ENCODE results near the gene TIMP2.
A peak's percentile ranks its signal among the peaks of the same experiment; 100 is the strongest.
"Not testable (repeated sequence)": the region's sequence is repeated elsewhere in the genome, so short reads cannot be mapped to it uniquely, and the experiment has no call there.

TIMP2 gene

DNA sequence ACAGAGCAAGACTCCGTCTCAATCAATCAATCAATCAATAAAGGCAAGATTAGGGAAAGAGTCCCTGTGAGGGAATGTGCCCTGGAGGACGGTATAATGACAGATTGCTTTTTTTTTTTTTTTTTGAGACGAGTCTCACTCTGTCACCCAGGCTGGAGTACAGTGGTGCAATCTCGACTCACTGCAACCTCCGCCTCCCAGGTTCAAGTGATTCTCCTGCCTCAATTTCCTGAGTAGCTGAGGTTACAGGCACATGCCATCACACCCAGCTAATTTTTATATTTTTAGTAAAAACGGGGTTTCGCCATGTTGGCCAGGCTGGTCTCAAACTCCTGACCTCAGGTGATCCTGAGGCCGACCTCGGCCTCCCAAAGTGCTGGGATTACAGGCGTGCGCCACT, 35.1 kb downstream of the TIMP2 start:
- H3K4me1 ChIP-seq (ENCODE audit: insufficient read depth, low read length); H3K9ac ChIP-seq (ENCODE audit: low read depth, low read length); H3K9me3 ChIP-seq (ENCODE audit: insufficient read depth, low read depth, low read length); H3K27ac ChIP-seq (ENCODE audit: low read length); H3K4me3 ChIP-seq (ENCODE audit: low read length); H3K27me3 ChIP-seq (ENCODE audit: insufficient read depth, low read length); H3K36me3 ChIP-seq (ENCODE audit: insufficient read depth, low read depth, low read length): not testable (repeated sequence)

DNA sequence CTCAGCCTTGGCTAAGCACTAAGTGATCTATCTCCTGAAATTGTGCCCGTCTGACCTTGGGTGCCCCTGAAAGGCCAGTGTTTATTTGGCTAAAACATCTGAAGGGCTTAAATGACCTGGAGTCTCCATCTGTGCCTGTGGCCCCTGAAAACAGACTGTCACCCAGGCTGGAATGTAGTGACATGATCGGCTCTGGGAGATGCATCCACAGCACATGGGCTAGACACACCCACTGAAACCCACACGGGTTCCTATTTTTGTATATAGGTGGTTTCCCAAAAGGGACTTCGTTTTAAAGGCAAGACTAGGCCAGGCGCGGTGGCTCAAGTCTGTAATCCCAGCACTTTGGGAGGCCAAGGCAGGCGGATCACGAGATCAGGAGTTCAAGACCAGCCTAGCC, 35.7 kb downstream of the TIMP2 start:
- Histone ChIP-seq H3K9ac (ENCODE audit: low read depth, low read length) (no peak overlapping the region), H3K4me3 (ENCODE audit: low read length) (no peak overlapping the region), H3K27me3 (ENCODE audit: insufficient read depth, low read length) (no peaks in the 10 kb centered on the region), H3K36me3 (ENCODE audit: insufficient read depth, low read depth, low read length) (no peaks in the 10 kb centered on the region; the same call in 1 of the 2 replicates), H3K27ac (ENCODE audit: low read length) (no peak overlapping the region), H3K9me3 (ENCODE audit: insufficient read depth, low read depth, low read length) (no peaks in the 10 kb centered on the region), H3K4me1 (ENCODE audit: insufficient read depth, low read length) (peaks cover under 1% of the 10 kb centered on the region)

DNA sequence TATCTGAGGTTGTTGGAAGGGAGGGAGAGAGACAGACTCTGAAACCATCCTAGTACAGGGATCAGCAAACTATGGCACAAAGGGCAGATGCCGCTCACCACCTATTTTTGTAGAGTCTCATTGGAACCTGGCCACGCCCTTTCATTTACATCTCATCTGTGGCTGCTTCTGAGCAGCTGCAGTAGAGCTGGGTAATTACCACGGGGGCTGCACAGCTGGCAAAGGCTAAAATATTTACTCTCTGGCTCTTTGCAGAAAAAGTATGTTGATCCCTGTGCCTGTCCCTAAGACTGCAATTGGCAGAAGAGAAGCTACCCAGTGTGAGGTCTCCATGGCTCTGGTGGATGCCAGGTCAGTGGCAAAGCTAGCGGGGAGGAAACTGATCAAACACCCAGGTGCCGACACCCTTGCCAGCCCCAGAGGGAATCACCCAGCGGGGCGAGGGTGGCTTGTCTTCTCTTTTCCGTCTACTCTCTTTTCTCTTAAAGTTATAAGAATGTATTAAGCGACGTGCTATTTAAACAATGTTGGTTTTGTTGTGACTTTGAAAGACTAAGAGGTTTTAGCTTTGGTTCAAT, 36.2 kb downstream of the TIMP2 start:
- Histone ChIP-seq H3K36me3 (ENCODE audit: insufficient read depth, low read depth, low read length) (no peaks in the 10 kb centered on the region; the same call in 1 of the 2 replicates), H3K27me3 (ENCODE audit: insufficient read depth, low read length) (no peaks in the 10 kb centered on the region), H3K9me3 (ENCODE audit: insufficient read depth, low read depth, low read length) (no peaks in the 10 kb centered on the region), H3K9ac (ENCODE audit: low read depth, low read length) (no peak overlapping the region), H3K27ac (ENCODE audit: low read length) (no peak overlapping the region), H3K4me3 (ENCODE audit: low read length) (no peak overlapping the region), H3K4me1 (ENCODE audit: insufficient read depth, low read length) (peaks cover 5% of the 10 kb centered on the region)

DNA sequence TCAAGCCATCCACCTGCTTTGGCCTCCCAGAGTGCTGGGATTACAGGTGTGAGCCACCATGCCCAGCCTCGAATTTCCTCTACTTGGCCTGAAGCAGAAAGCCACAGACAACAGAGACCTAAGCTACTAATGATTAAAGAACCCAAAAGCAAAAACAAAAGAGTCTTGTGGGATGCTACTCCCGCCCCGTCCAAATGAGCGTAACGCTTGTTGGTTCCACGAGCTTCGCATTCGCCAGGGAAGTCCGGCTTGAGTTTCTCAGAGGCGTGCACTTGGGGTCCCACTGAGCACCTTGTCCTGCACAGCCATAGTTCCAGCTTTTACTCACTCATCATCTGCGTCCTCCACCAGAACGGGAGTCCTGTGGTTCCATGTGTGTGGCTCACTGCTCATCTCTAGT, 38.2 kb downstream of the TIMP2 start:
- peaks cover 15% of the 10 kb centered on the region for H3K4me1 ChIP-seq (ENCODE audit: insufficient read depth, low read length)
- no peak overlapping the region for H3K4me3 ChIP-seq (ENCODE audit: low read length)
- H3K27me3 ChIP-seq (ENCODE audit: insufficient read depth, low read length), result no peaks in the 10 kb centered on the region
- no peaks in the 10 kb centered on the region for H3K36me3 ChIP-seq (ENCODE audit: insufficient read depth, low read depth, low read length)
- H3K9me3 ChIP-seq (ENCODE audit: insufficient read depth, low read depth, low read length), result no peaks in the 10 kb centered on the region
- no peak overlapping the region for H3K27ac ChIP-seq (ENCODE audit: low read length)
- H3K9ac ChIP-seq (ENCODE audit: low read depth, low read length), result no peak overlapping the region

DNA sequence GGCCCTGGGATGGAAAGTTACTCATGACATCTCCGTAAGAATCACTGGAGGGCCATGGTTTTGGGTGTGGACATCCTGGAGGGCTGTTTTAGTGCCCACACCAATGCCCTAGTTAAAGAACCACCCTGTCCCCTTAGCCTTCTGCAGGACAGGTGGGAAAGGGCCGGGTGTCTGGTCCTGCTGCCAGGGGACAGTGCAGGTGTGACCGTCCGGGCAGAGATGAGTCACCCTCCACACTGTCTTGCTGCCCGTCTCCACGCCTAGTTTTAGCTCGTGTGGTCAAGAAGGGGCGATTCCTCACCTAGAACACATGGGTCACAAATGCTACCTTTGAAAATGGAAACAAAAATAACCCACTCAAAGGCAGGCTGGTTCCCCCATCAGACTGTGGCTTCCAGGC, 39.2 kb downstream of the TIMP2 start:
- no peak overlapping the region for H3K27ac ChIP-seq (ENCODE audit: low read length)
- H3K27me3 ChIP-seq (ENCODE audit: insufficient read depth, low read length), result no peaks in the 10 kb centered on the region
- H3K4me1 ChIP-seq (ENCODE audit: insufficient read depth, low read length), result peaks cover 15% of the 10 kb centered on the region
- H3K4me3 ChIP-seq (ENCODE audit: low read length), result no peak overlapping the region
- H3K9ac ChIP-seq (ENCODE audit: low read depth, low read length), result no peak overlapping the region
- no peaks in the 10 kb centered on the region for H3K36me3 ChIP-seq (ENCODE audit: insufficient read depth, low read depth, low read length)
- H3K9me3 ChIP-seq (ENCODE audit: insufficient read depth, low read depth, low read length), result no peaks in the 10 kb centered on the region

DNA sequence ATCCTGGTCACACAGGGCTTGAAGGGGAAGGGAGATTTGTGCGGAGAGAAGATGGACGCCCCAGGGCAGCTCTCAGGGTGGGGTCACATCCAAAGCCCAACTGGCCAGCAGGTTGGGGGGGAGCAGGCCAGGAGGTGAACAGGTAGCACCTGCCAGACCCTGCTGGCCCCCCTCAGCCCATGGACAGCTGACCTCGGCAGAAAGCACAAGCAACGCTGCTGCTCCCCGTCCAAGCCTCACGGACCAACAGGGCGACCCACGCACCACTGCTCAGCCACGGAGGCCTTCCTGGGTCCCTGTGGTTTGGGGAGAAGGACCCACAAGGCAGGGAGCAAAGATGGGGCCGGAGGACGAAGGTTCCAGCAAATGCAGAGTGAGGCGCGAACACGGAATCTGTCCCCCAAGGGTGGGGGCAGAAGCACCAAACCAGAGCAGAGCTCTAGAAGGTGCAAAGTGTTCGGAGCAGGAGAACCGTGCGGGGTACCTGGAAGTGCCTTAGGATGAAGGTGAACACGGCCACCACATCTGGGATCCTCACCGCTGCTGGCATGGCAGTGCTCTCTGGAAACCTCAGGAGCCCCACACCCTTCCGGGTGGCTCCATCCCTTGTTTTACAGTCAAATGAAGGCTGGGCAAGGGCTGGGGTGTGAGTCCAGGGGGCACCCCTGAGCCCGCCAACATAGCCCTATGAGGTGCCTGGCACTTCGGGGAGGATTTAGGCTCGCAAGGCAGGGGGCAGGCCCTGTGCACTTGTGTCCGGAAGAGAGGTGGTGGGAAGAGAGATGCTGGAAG, 40.1 kb downstream of the TIMP2 start:
- no peaks in the 10 kb centered on the region for H3K27me3 ChIP-seq (ENCODE audit: insufficient read depth, low read length)
- no peak overlapping the region for H3K4me3 ChIP-seq (ENCODE audit: low read length)
- no peak overlapping the region for H3K27ac ChIP-seq (ENCODE audit: low read length)
- H3K9ac ChIP-seq (ENCODE audit: low read depth, low read length), result no peak overlapping the region
- peaks cover 15% of the 10 kb centered on the region for H3K4me1 ChIP-seq (ENCODE audit: insufficient read depth, low read length)
- H3K36me3 ChIP-seq (ENCODE audit: insufficient read depth, low read depth, low read length), result no peaks in the 10 kb centered on the region
- H3K9me3 ChIP-seq (ENCODE audit: insufficient read depth, low read depth, low read length), result no peaks in the 10 kb centered on the region

DNA sequence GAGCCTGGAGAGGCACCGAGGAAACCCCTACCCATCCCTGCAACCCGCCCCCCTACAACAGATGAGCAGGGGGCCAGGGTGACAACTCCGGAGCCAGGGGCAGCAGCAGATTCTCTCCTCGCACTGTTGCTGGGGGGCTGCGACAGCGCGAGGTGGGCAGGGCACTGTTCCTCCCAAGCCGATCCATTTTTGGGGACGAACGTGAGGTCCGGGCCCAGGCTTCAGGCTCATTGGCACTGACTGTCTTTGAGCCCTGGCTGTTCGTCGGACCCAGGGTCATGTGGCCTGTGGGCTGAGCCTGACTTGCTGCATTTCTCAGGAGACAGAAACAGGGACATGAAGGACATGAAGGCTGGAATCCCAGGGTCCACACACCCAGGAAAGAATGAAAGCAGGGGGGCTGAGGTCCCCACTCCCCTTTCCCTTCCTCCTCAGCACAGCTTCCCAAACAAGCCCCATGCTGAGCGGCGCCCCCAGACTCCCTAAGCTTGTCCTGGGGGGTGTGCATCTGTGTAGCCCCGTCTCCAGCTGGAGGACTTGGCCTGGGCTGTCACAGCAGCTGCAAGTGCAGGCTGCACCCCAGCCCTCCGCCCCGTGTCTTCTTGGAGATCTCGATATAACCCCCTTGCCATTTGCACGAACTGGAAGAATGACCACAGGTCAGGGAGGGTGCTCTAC, 40.9 kb downstream of the TIMP2 start:
- Histone ChIP-seq H3K27ac (ENCODE audit: low read length) (no peak overlapping the region), H3K9me3 (ENCODE audit: insufficient read depth, low read depth, low read length) (no peaks in the 10 kb centered on the region), H3K27me3 (ENCODE audit: insufficient read depth, low read length) (no peaks in the 10 kb centered on the region), H3K4me1 (ENCODE audit: insufficient read depth, low read length) (peaks cover 18% of the 10 kb centered on the region), H3K9ac (ENCODE audit: low read depth, low read length) (peak overlapping the region; percentile 50; the same call in 1 of the 2 replicates), H3K4me3 (ENCODE audit: low read length) (peak overlapping the region; percentile 40; the same call in 1 of the 2 replicates), H3K36me3 (ENCODE audit: insufficient read depth, low read depth, low read length) (no peaks in the 10 kb centered on the region)

DNA sequence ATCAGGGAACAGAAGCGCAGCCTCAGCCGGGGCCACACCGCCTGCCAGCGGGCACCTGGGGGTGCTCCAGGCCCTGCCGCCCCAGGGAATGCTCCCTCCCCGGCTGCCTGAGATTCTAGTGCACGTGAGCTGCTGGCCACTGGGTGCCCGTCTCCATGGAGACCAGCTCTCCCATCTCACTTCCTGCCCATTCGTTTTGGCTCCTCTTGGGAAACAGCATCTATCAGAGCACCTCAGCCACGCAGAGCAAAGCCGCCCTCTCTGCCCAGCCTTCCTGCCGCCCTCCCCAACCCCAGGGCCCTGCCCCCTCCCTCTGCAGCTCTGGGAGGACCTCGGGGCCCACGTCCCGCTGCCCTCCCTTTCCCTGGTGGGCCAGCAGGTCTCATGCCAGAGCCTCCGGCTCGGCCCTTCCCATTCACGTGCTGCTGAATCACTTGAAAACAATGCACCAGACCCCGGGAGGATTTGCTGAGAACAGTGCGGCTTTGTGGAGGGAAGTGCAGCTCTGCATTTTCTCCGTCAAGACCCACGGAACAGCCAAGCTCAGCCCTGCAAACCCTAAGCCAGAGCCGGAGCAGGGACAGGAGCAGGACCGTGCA, 41.6 kb downstream of the TIMP2 start:
- Histone ChIP-seq H3K9ac (ENCODE audit: low read depth, low read length) (peak overlapping the region; percentile 50; the same call in 1 of the 2 replicates), H3K27me3 (ENCODE audit: insufficient read depth, low read length) (no peaks in the 10 kb centered on the region), H3K9me3 (ENCODE audit: insufficient read depth, low read depth, low read length) (no peaks in the 10 kb centered on the region), H3K36me3 (ENCODE audit: insufficient read depth, low read depth, low read length) (no peaks in the 10 kb centered on the region), H3K27ac (ENCODE audit: low read length) (no peak overlapping the region), H3K4me1 (ENCODE audit: insufficient read depth, low read length) (peaks cover 18% of the 10 kb centered on the region), H3K4me3 (ENCODE audit: low read length) (peak overlapping the region; percentile 40; the same call in 1 of the 2 replicates)

DNA sequence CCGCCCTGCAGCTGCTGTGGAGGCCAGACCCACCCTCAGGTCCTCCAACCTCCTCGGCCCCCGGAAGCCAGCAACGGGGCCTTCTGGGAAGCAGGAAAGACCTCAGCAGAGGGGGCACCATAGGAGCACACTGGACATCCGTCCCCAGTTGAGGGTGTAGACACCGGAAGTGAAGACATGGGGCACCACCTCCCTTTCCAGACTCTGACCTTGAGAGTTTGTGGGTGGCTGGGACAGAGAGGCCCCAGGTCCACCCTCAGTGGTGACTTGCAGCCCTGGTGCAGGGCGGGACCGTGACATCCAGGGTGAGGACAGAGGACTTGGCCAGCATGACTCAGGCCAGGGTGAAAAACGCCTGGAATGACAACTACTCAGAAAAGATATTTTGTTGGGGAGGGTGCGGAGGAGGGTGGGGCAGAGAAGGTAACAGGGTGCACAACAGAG, 42.1 kb downstream of the TIMP2 start:
- Histone ChIP-seq H3K27me3 (ENCODE audit: insufficient read depth, low read length) (no peaks in the 10 kb centered on the region), H3K4me1 (ENCODE audit: insufficient read depth, low read length) (peaks cover 18% of the 10 kb centered on the region), H3K9ac (ENCODE audit: low read depth, low read length) (peak overlapping the region; percentile 50; the same call in 1 of the 2 replicates), H3K27ac (ENCODE audit: low read length) (no peak overlapping the region), H3K4me3 (ENCODE audit: low read length) (no peak overlapping the region; the same call in 1 of the 2 replicates), H3K9me3 (ENCODE audit: insufficient read depth, low read depth, low read length) (no peaks in the 10 kb centered on the region), H3K36me3 (ENCODE audit: insufficient read depth, low read depth, low read length) (no peaks in the 10 kb centered on the region)

DNA sequence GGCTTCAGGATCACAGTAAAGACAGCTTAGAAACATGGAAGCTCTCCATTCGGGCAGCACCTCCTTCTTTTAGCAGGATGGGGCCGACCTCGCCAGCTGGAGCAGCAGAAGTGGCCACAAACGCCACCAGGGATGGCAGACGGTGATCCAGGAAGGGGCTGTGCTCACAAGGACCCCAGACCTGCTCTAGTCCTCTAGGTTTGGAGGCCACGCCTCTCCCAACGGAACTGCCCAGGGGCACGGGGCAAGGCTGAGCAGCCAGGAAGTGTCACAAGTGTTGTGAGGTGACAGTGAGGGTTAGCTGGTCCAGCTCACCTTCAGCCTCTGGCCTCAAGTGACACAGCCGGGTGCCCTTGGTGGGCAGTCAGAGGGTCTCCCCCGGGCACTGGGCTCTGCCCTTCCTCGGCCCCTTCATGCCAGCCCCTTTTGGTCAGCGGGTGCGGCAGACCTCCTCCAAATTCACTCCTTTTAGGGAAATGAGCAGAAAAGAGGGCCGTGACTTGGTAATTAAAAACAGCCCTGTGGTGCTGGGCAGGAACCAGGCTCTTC, 42.6 kb downstream of the TIMP2 start:
- no peak overlapping the region for H3K4me3 ChIP-seq (ENCODE audit: low read length)
- H3K27ac ChIP-seq (ENCODE audit: low read length), result no peak overlapping the region

DNA sequence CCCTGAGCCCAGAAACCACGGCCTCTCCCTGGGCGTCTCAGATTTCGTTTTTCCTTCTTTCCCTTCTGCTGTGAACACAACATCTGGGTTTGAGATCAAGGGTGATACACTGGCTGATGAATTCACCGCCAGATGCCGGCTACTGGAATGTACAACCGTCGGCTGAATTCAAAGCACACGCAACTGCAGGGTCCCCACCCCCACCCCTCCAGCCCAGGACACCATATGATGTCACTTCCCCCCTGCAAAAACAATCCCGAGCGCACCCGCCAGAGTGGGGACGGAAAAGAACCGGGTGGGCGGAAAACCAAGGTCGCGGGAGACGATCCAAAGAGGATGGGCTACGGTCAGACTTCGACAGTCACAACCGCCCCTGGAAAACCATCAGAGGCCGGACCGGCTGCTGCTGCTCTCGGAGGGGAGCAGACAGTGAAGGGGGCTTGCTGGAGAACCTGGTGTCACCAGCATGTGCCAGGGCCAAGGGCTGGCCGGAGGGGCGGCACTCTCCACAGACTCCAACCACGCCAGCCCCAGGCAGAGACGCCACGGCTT, 45.5 kb downstream of the TIMP2 start:
- Histone ChIP-seq H3K4me1 (ENCODE audit: insufficient read depth, low read length) (peaks cover 18% of the 10 kb centered on the region), H3K27me3 (ENCODE audit: insufficient read depth, low read length) (no peaks in the 10 kb centered on the region), H3K9ac (ENCODE audit: low read depth, low read length) (no peak overlapping the region), H3K27ac (ENCODE audit: low read length) (no peak overlapping the region), H3K9me3 (ENCODE audit: insufficient read depth, low read depth, low read length) (no peaks in the 10 kb centered on the region), H3K36me3 (ENCODE audit: insufficient read depth, low read depth, low read length) (no peaks in the 10 kb centered on the region), H3K4me3 (ENCODE audit: low read length) (no peak overlapping the region)

More for the DNA sequence above, 42.6 kb downstream of the TIMP2 start:
- H3K9me3 ChIP-seq (ENCODE audit: insufficient read depth, low read depth, low read length), result no peaks in the 10 kb centered on the region
- no peaks in the 10 kb centered on the region for H3K36me3 ChIP-seq (ENCODE audit: insufficient read depth, low read depth, low read length)
- no peaks in the 10 kb centered on the region for H3K27me3 ChIP-seq (ENCODE audit: insufficient read depth, low read length)
- peaks cover 18% of the 10 kb centered on the region for H3K4me1 ChIP-seq (ENCODE audit: insufficient read depth, low read length)
- H3K9ac ChIP-seq (ENCODE audit: low read depth, low read length), result no peak overlapping the region; the same call in 1 of the 2 replicates
